ENCODE measurements around the gene NELL2.
A peak's percentile ranks its signal among the peaks of the same experiment; 100 is the strongest.

The NELL2 gene

GRCh38 chr12:44603701-44604100, 272.4 kb downstream of the NELL2 start:
- Histone ChIP-seq H2AFZ (ENCODE audit: insufficient read depth, low read length, poor library complexity) (no peak overlapping the region), H2BK120ac (ENCODE audit: insufficient read depth, low read length, poor library complexity) (no peak overlapping the region), H3K14ac (ENCODE audit: low read length) (no peak overlapping the region), H2AK5ac (ENCODE audit: low read length) (no peak overlapping the region), H3K79me2 (ENCODE audit: control insufficient read depth, insufficient read depth, low read length, poor library complexity) (no peaks in the 10 kb centered on the region), H3K9ac (ENCODE audit: low read length) (no peak overlapping the region), H3K79me1 (ENCODE audit: low read length) (no peaks in the 10 kb centered on the region), H3K4me3 (ENCODE audit: low read depth, low read length) (no peak overlapping the region), H3K36me3 (ENCODE audit: control insufficient read depth in 1 of 2, insufficient read depth in 2 of 2, low read length in 2 of 2) (no peaks in the 10 kb centered on the region), H3K23ac (ENCODE audit: low read length) (no peak overlapping the region), H3K27me3 (ENCODE audit: insufficient read depth, low read length) (no peaks in the 10 kb centered on the region), H3K18ac (ENCODE audit: low read length) (no peak overlapping the region), H3K4ac (ENCODE audit: low read depth, low read length) (no peak overlapping the region), H4K12ac (ENCODE audit: low read depth, low read length) (no peak overlapping the region), H4K8ac (ENCODE audit: low read depth, low read length) (no peak overlapping the region), H2BK5ac (ENCODE audit: low read depth, low read length, poor library complexity) (no peak overlapping the region), H3K4me1 (ENCODE audit: control insufficient read depth in 1 of 2, insufficient read depth in 2 of 2, low read length in 2 of 2) (no peaks in the 10 kb centered on the region), H3K27ac (ENCODE audit: low read depth, low read length) (no peak overlapping the region), H2BK12ac (ENCODE audit: low read length) (no peak overlapping the region), H3K9me3 (ENCODE audit: insufficient read depth, low read depth, low read length) (no peaks in the 10 kb centered on the region), H3K4me2 (ENCODE audit: low read length) (no peak overlapping the region), H4K91ac (ENCODE audit: low read depth, low read length) (no peak overlapping the region)
- no peak for DNase-seq
- no CpG with 5 or more reads among the region's 1 CpG for WGBS (ENCODE audit: extremely low coverage, insufficient coverage, insufficient read length)

GRCh38 chr12:44592626-44593025, 283.5 kb downstream of the NELL2 start:
- DNase-seq: no peak
- Histone ChIP-seq H2AFZ (ENCODE audit: insufficient read depth, low read length, poor library complexity) (no peak overlapping the region), H3K4me3 (ENCODE audit: low read depth, low read length) (no peak overlapping the region), H3K9ac (ENCODE audit: low read length) (no peak overlapping the region), H3K36me3 (ENCODE audit: control insufficient read depth in 1 of 2, insufficient read depth in 2 of 2, low read length in 2 of 2) (no peaks in the 10 kb centered on the region), H3K18ac (ENCODE audit: low read length) (no peak overlapping the region), H3K14ac (ENCODE audit: low read length) (no peak overlapping the region), H4K12ac (ENCODE audit: low read depth, low read length) (no peak overlapping the region), H2BK5ac (ENCODE audit: low read depth, low read length, poor library complexity) (no peak overlapping the region), H2BK120ac (ENCODE audit: insufficient read depth, low read length, poor library complexity) (no peak overlapping the region), H3K4ac (ENCODE audit: low read depth, low read length) (no peak overlapping the region), H2BK12ac (ENCODE audit: low read length) (no peak overlapping the region), H3K27me3 (ENCODE audit: insufficient read depth, low read length) (no peaks in the 10 kb centered on the region), H2AK5ac (ENCODE audit: low read length) (no peak overlapping the region), H3K27ac (ENCODE audit: low read depth, low read length) (no peak overlapping the region), H4K8ac (ENCODE audit: low read depth, low read length) (no peak overlapping the region), H3K79me1 (ENCODE audit: low read length) (no peaks in the 10 kb centered on the region), H3K9me3 (ENCODE audit: insufficient read depth, low read depth, low read length) (no peaks in the 10 kb centered on the region), H3K4me1 (ENCODE audit: control insufficient read depth in 1 of 2, insufficient read depth in 2 of 2, low read length in 2 of 2) (no peaks in the 10 kb centered on the region), H4K91ac (ENCODE audit: low read depth, low read length) (no peak overlapping the region), H3K79me2 (ENCODE audit: control insufficient read depth, insufficient read depth, low read length, poor library complexity) (no peaks in the 10 kb centered on the region), H3K23ac (ENCODE audit: low read length) (no peak overlapping the region), H3K4me2 (ENCODE audit: low read length) (no peak overlapping the region)

- Histone ChIP-seq H3K18ac (ENCODE audit: low read length) (no peak overlapping the region), H4K12ac (ENCODE audit: low read depth, low read length) (no peak overlapping the region), H3K27ac (ENCODE audit: low read depth, low read length) (no peak overlapping the region), H3K27me3 (ENCODE audit: insufficient read depth, low read length) (no peaks in the 10 kb centered on the region), H4K91ac (ENCODE audit: low read depth, low read length) (no peak overlapping the region), H3K9me3 (ENCODE audit: insufficient read depth, low read depth, low read length) (no peaks in the 10 kb centered on the region), H3K4me2 (ENCODE audit: low read length) (no peak overlapping the region), H3K4me3 (ENCODE audit: low read depth, low read length) (no peak overlapping the region), H3K36me3 (ENCODE audit: control insufficient read depth in 1 of 2, insufficient read depth in 2 of 2, low read length in 2 of 2) (no peaks in the 10 kb centered on the region), H2AK5ac (ENCODE audit: low read length) (no peak overlapping the region), H2BK12ac (ENCODE audit: low read length) (no peak overlapping the region), H3K79me2 (ENCODE audit: control insufficient read depth, insufficient read depth, low read length, poor library complexity) (no peaks in the 10 kb centered on the region), H3K4me1 (ENCODE audit: control insufficient read depth in 1 of 2, insufficient read depth in 2 of 2, low read length in 2 of 2) (no peaks in the 10 kb centered on the region), H4K8ac (ENCODE audit: low read depth, low read length) (no peak overlapping the region), H3K4ac (ENCODE audit: low read depth, low read length) (no peak overlapping the region), H3K23ac (ENCODE audit: low read length) (no peak overlapping the region), H3K14ac (ENCODE audit: low read length) (no peak overlapping the region), H3K79me1 (ENCODE audit: low read length) (no peaks in the 10 kb centered on the region), H3K9ac (ENCODE audit: low read length) (no peak overlapping the region), H2BK120ac (ENCODE audit: insufficient read depth, low read length, poor library complexity) (no peak overlapping the region), H2BK5ac (ENCODE audit: low read depth, low read length, poor library complexity) (no peak overlapping the region), H2AFZ (ENCODE audit: insufficient read depth, low read length, poor library complexity) (no peak overlapping the region)
- peak in 1 of 2 donors; percentile 3 for DNase-seq
Measured at GRCh38 chr12:44589697-44590096, 286.4 kb downstream of the NELL2 start.

GRCh38 chr12:44588651-44589050, 287.5 kb downstream of the NELL2 start:
- no peak overlapping the region for H3K4ac ChIP-seq (ENCODE audit: low read depth, low read length)
- no peak overlapping the region for H4K91ac ChIP-seq (ENCODE audit: low read depth, low read length)
- no peak overlapping the region for H3K27ac ChIP-seq (ENCODE audit: low read depth, low read length)
- H3K4me2 ChIP-seq (ENCODE audit: low read length): no peak overlapping the region
- H3K4me3 ChIP-seq (ENCODE audit: low read depth, low read length): no peak overlapping the region
- no CpG with 5 or more reads among the region's 1 CpG for WGBS (ENCODE audit: extremely low coverage, insufficient coverage, insufficient read length)
- no peak overlapping the region for H2BK120ac ChIP-seq (ENCODE audit: insufficient read depth, low read length, poor library complexity)
- no peak overlapping the region for H3K9ac ChIP-seq (ENCODE audit: low read length)
- no peak overlapping the region for H2AFZ ChIP-seq (ENCODE audit: insufficient read depth, low read length, poor library complexity)
- H2AK5ac ChIP-seq (ENCODE audit: low read length): no peak overlapping the region
- no peaks in the 10 kb centered on the region for H3K36me3 ChIP-seq (ENCODE audit: control insufficient read depth in 1 of 2, insufficient read depth in 2 of 2, low read length in 2 of 2)
- H4K12ac ChIP-seq (ENCODE audit: low read depth, low read length): no peak overlapping the region
- no peak overlapping the region for H3K23ac ChIP-seq (ENCODE audit: low read length)
- no peak overlapping the region for H4K8ac ChIP-seq (ENCODE audit: low read depth, low read length)
- H2BK12ac ChIP-seq (ENCODE audit: low read length): no peak overlapping the region
- H3K18ac ChIP-seq (ENCODE audit: low read length): no peak overlapping the region
- no peak overlapping the region for H3K14ac ChIP-seq (ENCODE audit: low read length)
- DNase-seq: no peak
- H3K9me3 ChIP-seq (ENCODE audit: insufficient read depth, low read depth, low read length): no peaks in the 10 kb centered on the region
- H2BK5ac ChIP-seq (ENCODE audit: low read depth, low read length, poor library complexity): no peak overlapping the region
- H3K27me3 ChIP-seq (ENCODE audit: insufficient read depth, low read length): no peaks in the 10 kb centered on the region
- no peaks in the 10 kb centered on the region for H3K79me2 ChIP-seq (ENCODE audit: control insufficient read depth, insufficient read depth, low read length, poor library complexity)
- H3K4me1 ChIP-seq (ENCODE audit: control insufficient read depth in 1 of 2, insufficient read depth in 2 of 2, low read length in 2 of 2): no peaks in the 10 kb centered on the region
- no peaks in the 10 kb centered on the region for H3K79me1 ChIP-seq (ENCODE audit: low read length)

GRCh38 chr12:44584625-44585024, 291.5 kb downstream of the NELL2 start:
- Histone ChIP-seq H2BK5ac (ENCODE audit: low read depth, low read length, poor library complexity) (no peak overlapping the region), H2AFZ (ENCODE audit: insufficient read depth, low read length, poor library complexity) (no peak overlapping the region)
- no CpG with 5 or more reads among the region's 2 CpGs for whole genome bisulfite sequencing (ENCODE audit: extremely low coverage, insufficient coverage, insufficient read length)

More at GRCh38 chr12:44584625-44585024, 291.5 kb downstream of the NELL2 start:
- H3K9me3 ChIP-seq (ENCODE audit: insufficient read depth, low read depth, low read length): no peaks in the 10 kb centered on the region
- no peaks in the 10 kb centered on the region for H3K79me2 ChIP-seq (ENCODE audit: control insufficient read depth, insufficient read depth, low read length, poor library complexity)
- no peak overlapping the region for H3K4ac ChIP-seq (ENCODE audit: low read depth, low read length)
- H3K9ac ChIP-seq (ENCODE audit: low read length): no peak overlapping the region
- H3K79me1 ChIP-seq (ENCODE audit: low read length): no peaks in the 10 kb centered on the region
- DNase-seq: no peak
- no peak overlapping the region for H3K27ac ChIP-seq (ENCODE audit: low read depth, low read length)
- H3K4me3 ChIP-seq (ENCODE audit: low read depth, low read length): no peak overlapping the region
- H3K27me3 ChIP-seq (ENCODE audit: insufficient read depth, low read length): no peaks in the 10 kb centered on the region
- H2BK12ac ChIP-seq (ENCODE audit: low read length): no peak overlapping the region
- H3K4me2 ChIP-seq (ENCODE audit: low read length): no peak overlapping the region
- H3K4me1 ChIP-seq (ENCODE audit: control insufficient read depth in 1 of 2, insufficient read depth in 2 of 2, low read length in 2 of 2): no peaks in the 10 kb centered on the region
- H3K36me3 ChIP-seq (ENCODE audit: control insufficient read depth in 1 of 2, insufficient read depth in 2 of 2, low read length in 2 of 2): no peaks in the 10 kb centered on the region
- H3K14ac ChIP-seq (ENCODE audit: low read length): no peak overlapping the region
- no peak overlapping the region for H4K12ac ChIP-seq (ENCODE audit: low read depth, low read length)
- H3K23ac ChIP-seq (ENCODE audit: low read length): no peak overlapping the region
- no peak overlapping the region for H4K91ac ChIP-seq (ENCODE audit: low read depth, low read length)
- no peak overlapping the region for H4K8ac ChIP-seq (ENCODE audit: low read depth, low read length)
- no peak overlapping the region for H2BK120ac ChIP-seq (ENCODE audit: insufficient read depth, low read length, poor library complexity)
- no peak overlapping the region for H3K18ac ChIP-seq (ENCODE audit: low read length)
- H2AK5ac ChIP-seq (ENCODE audit: low read length): no peak overlapping the region

Data from trophoblast cell (in vitro differentiated cells and primary cell).